Sigmoid colon (tissue), 4 donors: ENCODE results near the gene CTIF.

Experiments used
- CTCF ChIP-seq, 4 experiments: fragments of 450-650 bp in 3 of 4; fragments of 200-600 bp in 1 of 4; IDR thresholded peaks; one replicate each; pipeline ENCODE4 v1.5.1; 2016 to 2019; ENCODE audit warnings: antibody characterized with exemption in 4 of 4, mild to moderate bottlenecking in 3 of 4, moderate library complexity in 2 of 4
- EP300 ChIP-seq, 4 donors: sonication (generic); formaldehyde crosslinking; IDR thresholded peaks; one replicate each; pipeline ENCODE4 v1.6.1; 2017; ENCODE audit warnings: antibody characterized with exemption in 4 of 4
- POLR2A ChIP-seq, 2 donors: fragments of 450-650 bp; IDR thresholded peaks; one replicate each; pipeline ENCODE4 v1.6.1; 2016; ENCODE audit warnings: antibody characterized with exemption in 2 of 2, mild to moderate bottlenecking in 2 of 2, moderate library complexity in 2 of 2
- POLR2AphosphoS5 ChIP-seq, 4 donors: sonication (generic); formaldehyde crosslinking; IDR thresholded peaks; one replicate each; pipeline ENCODE4 v1.6.1; 2017; ENCODE audit warnings: antibody characterized with exemption in 4 of 4

- TF ChIP-seq EP300 (IDR thresholded peaks at IDR 0.05) (no peak), POLR2AphosphoS5 (IDR thresholded peaks at IDR 0.05) (no peak), CTCF (IDR thresholded peaks at IDR 0.05) (no peak), POLR2A (IDR thresholded peaks at IDR 0.05) (no peak)
These were observed 61.7 kb downstream of the CTIF start for GRCh38 chr18:48600456-48601090.
